HCT116 (cell line): ENCODE measurements around the gene MANSC1. TPM values are rescaled to one million over a fixed set of nuclear protein-coding genes. Genes with fewer than 3 reads are reported as not detected.

Source experiments
- ATAC-seq: fragments of 200-7000 bp; cut with Tn5 transposase; 2 replicates; pipeline ENCODE4 v1.9.1; 2020; ENCODE audit warnings: mild to moderate bottlenecking, moderate library complexity
- BruUV-seq: library from RNA; stranded (reverse); fragments of 400-500 nt; replicated peaks from 2 replicates; lab custom pipeline; 2021; lab: Mats Ljungman, UMichigan
- CTCF ChIA-PET: fragments of 300-600 bp; sonication (Branson Sonifier 250); formaldehyde crosslinking; loops from one replicate; lab custom pipeline; 2021; ENCODE audit warnings: antibody characterized with exemption; lab: Charles Lee
- POLR2A ChIA-PET: fragments of 300-600, 350-600 bp; sonication (Branson Sonifier 250); formaldehyde crosslinking; loops from one replicate; lab custom pipeline; 2021; ENCODE audit warnings: antibody characterized with exemption; lab: Charles Lee
- RAD21 ChIA-PET, 2 experiments: fragments of 300-600 bp; sonication (Branson Sonifier 250); formaldehyde crosslinking; loops; one replicate each; lab custom pipeline; 2023; ENCODE audit warnings: low total read pairs in 2 of 2; ENCODE audit not compliant: uncharacterized antibody in 2 of 2, unreplicated experiment in 2 of 2, low non-redundant PET in 1 of 2; lab: Charles Lee
- DNase-seq: peaks from one replicate; pipeline ENCODE4 v3.0.0-alpha.2; 2010; ENCODE audit warnings: low read depth, low spot score
- H2AFZ ChIP-seq: fragments of 200-600 bp; shearing (Covaris generic), sonication (generic); 2 replicates; pipeline ENCODE4 v1.6.1; 2017; ENCODE audit warnings: low read depth, mixed run types, mixed read lengths, antibody characterized with exemption, low read length; ENCODE audit not compliant: poor library complexity, severe bottlenecking
- H3K27ac ChIP-seq: 2 replicates; pipeline ENCODE4 v1.5.1; 2012; ENCODE audit warnings: low read depth, low read length
- H3K27me3 ChIP-seq: fragments of 200-600 bp; sonication (generic); 2 replicates; pipeline ENCODE4 v1.6.1; 2016; ENCODE audit warnings: mixed run types, low read length, mixed read lengths; ENCODE audit not compliant: insufficient read depth
- H3K36me3 ChIP-seq, 2 experiments: fragments of 200-500 bp in 1 of 2; fragments of 200-600 bp in 1 of 2; sonication (Bioruptor generic) in 1 of 2; sonication (generic) in 1 of 2; 2 replicates each; pipeline versions ENCODE4 v1.5.1 to v1.6.1; 2014 to 2016; ENCODE audit warnings: low read length in 2 of 2, inconsistent platforms in 1 of 2, mixed read lengths in 1 of 2, mixed run types in 1 of 2; ENCODE audit not compliant: insufficient read depth in 2 of 2, control insufficient read depth in 1 of 2
- H3K4me1 ChIP-seq, 2 experiments: fragments of 200-600 bp in 1 of 2; sonication (generic) in 1 of 2; 2 replicates each; pipeline versions ENCODE4 v1.5.1 to v1.6.1; 2012 to 2017; ENCODE audit warnings: low read length in 2 of 2, inconsistent platforms in 1 of 2, mild to moderate bottlenecking in 1 of 2, mixed read lengths in 1 of 2, mixed run types in 1 of 2, moderate library complexity in 1 of 2; ENCODE audit not compliant: insufficient read depth in 2 of 2, control insufficient read depth in 1 of 2
- H3K4me2 ChIP-seq: fragments of 200-600 bp; sonication (generic); 2 replicates; pipeline ENCODE4 v1.6.1; 2017; ENCODE audit warnings: mixed run types, low read length, mixed read lengths
- H3K4me3 ChIP-seq, 2 experiments: fragments of 200-600 bp in 1 of 2; sonication (generic) in 1 of 2; replicated peaks in 1 of 2; 2 replicates each; pipeline ENCODE4 v1.5.1; 2011 to 2016; ENCODE audit warnings: low read length in 2 of 2, control low read depth in 1 of 2, low read depth in 1 of 2, mild to moderate bottlenecking in 1 of 2, mixed read lengths in 1 of 2, mixed run types in 1 of 2
- H3K79me2 ChIP-seq: fragments of 200-600 bp; sonication (generic); 2 replicates; pipeline ENCODE4 v1.6.1; 2017; ENCODE audit warnings: mild to moderate bottlenecking, mixed run types, low read length, moderate library complexity, mixed read lengths; ENCODE audit not compliant: insufficient read depth
- H3K9ac ChIP-seq: fragments of 200-600 bp; sonication (generic); 2 replicates; pipeline ENCODE4 v1.6.1; 2016; ENCODE audit warnings: low read length, mixed read lengths
- H3K9me2 ChIP-seq: fragments of 200-600 bp; sonication (generic), shearing (Covaris generic); 2 replicates; pipeline ENCODE4 v1.6.1; 2017; ENCODE audit warnings: mixed run types, mild to moderate bottlenecking, moderate library complexity; ENCODE audit not compliant: insufficient read depth
- H3K9me3 ChIP-seq, 2 experiments: fragments of 200-500 bp in 1 of 2; fragments of 200-600 bp in 1 of 2; sonication (Bioruptor generic) in 1 of 2; sonication (generic) in 1 of 2; 2 replicates each; pipeline ENCODE4 v1.6.1; 2014 to 2017; ENCODE audit warnings: low read length in 2 of 2, mixed read lengths in 2 of 2, inconsistent platforms in 1 of 2, low read depth in 1 of 2, mild to moderate bottlenecking in 1 of 2, mixed run types in 1 of 2, moderate library complexity in 1 of 2; ENCODE audit not compliant: control insufficient read depth in 1 of 2, insufficient read depth in 1 of 2
- H4K20me1 ChIP-seq: fragments of 200-600 bp; sonication (generic), shearing (Covaris generic); 2 replicates; pipeline ENCODE4 v1.6.1; 2017; ENCODE audit warnings: mixed run types, mild to moderate bottlenecking, moderate library complexity; ENCODE audit not compliant: insufficient read depth
- ATF3 ChIP-seq: IDR thresholded peaks from 2 replicates; pipeline ENCODE4 v1.6.1; 2012
- CBX3 ChIP-seq: IDR thresholded peaks from 2 replicates; pipeline ENCODE4 v1.6.1; 2012; ENCODE audit warnings: low read depth
- CEBPB ChIP-seq: IDR thresholded peaks from 2 replicates; pipeline ENCODE4 v1.6.1; 2012; ENCODE audit warnings: low read depth
- CTCF ChIP-seq, 3 experiments: fragments of 200-600 bp in 1 of 3; sonication (generic) in 1 of 3; IDR thresholded peaks in 2 of 3; conservative IDR thresholded peaks in 1 of 3; 2 replicates each; pipeline ENCODE4 v1.5.1; 2012 to 2017; ENCODE audit warnings: low read depth in 2 of 3, low read length in 2 of 3, antibody characterized with exemption in 1 of 3, borderline replicate concordance in 1 of 3, control low read depth in 1 of 3, mild to moderate bottlenecking in 1 of 3, mixed read lengths in 1 of 3, mixed run types in 1 of 3, moderate library complexity in 1 of 3; ENCODE audit not compliant: insufficient read depth in 1 of 3
- EGR1 ChIP-seq: IDR thresholded peaks from 2 replicates; pipeline ENCODE4 v1.6.1; 2012; ENCODE audit warnings: low read depth
- ELF1 ChIP-seq: IDR thresholded peaks from 2 replicates; pipeline ENCODE4 v1.6.1; 2012; ENCODE audit warnings: low read depth, borderline replicate concordance
- EZH2 ChIP-seq: fragments of 200-600 bp; sonication (generic); IDR thresholded peaks from 2 replicates; pipeline ENCODE4 v1.6.1; 2017; ENCODE audit warnings: antibody characterized with exemption, mixed run types
- FOSL1 ChIP-seq: IDR thresholded peaks from 2 replicates; pipeline ENCODE4 v1.6.1; 2012; ENCODE audit warnings: low read depth
- JUND ChIP-seq: IDR thresholded peaks from 2 replicates; pipeline ENCODE4 v1.6.1; 2012
- MAX ChIP-seq: IDR thresholded peaks from 2 replicates; pipeline ENCODE4 v1.6.1; 2012
- POLR2AphosphoS5 ChIP-seq: IDR thresholded peaks from 2 replicates; pipeline ENCODE4 v1.6.1; 2011; ENCODE audit warnings: mild to moderate bottlenecking, low read depth, low read length, moderate library complexity
- RAD21 ChIP-seq: IDR thresholded peaks from 2 replicates; pipeline ENCODE4 v1.6.1; 2012; ENCODE audit warnings: low read depth, mild to moderate bottlenecking
- SIN3A ChIP-seq: IDR thresholded peaks from 2 replicates; pipeline ENCODE4 v1.6.1; 2012; ENCODE audit warnings: low read depth
- SP1 ChIP-seq: IDR thresholded peaks from 2 replicates; pipeline ENCODE4 v1.6.1; 2012; ENCODE audit warnings: low read depth
- SRF ChIP-seq: IDR thresholded peaks from 2 replicates; pipeline ENCODE4 v1.6.1; 2012; ENCODE audit warnings: low read depth
- TCF7L2 ChIP-seq: IDR thresholded peaks from 2 replicates; pipeline ENCODE4 v1.7.0; 2011; ENCODE audit warnings: borderline replicate concordance, inconsistent platforms; ENCODE audit not compliant: insufficient read depth, insufficient read length; ENCODE audit errors: extremely low read depth
- ZBTB33 ChIP-seq: IDR thresholded peaks from 2 replicates; pipeline ENCODE4 v1.6.1; 2011; ENCODE audit warnings: mild to moderate bottlenecking, low read length, moderate library complexity; ENCODE audit not compliant: insufficient replicate concordance; ENCODE audit errors: extremely low read depth
- ZFX ChIP-seq: fragments of 450-650 bp; IDR thresholded peaks from 2 replicates; pipeline ENCODE4 v1.6.1; 2017
- intact Hi-C: fragments of 100-400 bp; cut with micrococcal nuclease; formaldehyde crosslinking; loops from 2 replicates; pipeline ENCODE4 v1.10.0; 2022
- total RNA-seq: library from RNA; stranded (reverse); gene quantifications from one replicate; pipeline ENCODE4 v1.2.1, GENCODE V29; 2021; ENCODE audit not compliant: unreplicated experiment

Gene MANSC1
- total RNA-seq, 1 experiment from 2014 or later, result 0.20 TPM

GRCh38 chr12:12365446-12365802 lies 15.4 kb upstream of the MANSC1 start:
- Histone ChIP-seq H3K4me3 (no peak overlapping the region), H4K20me1 (no peaks in the 10 kb centered on the region), H3K9ac (no peak overlapping the region), H3K27me3 (no peaks in the 10 kb centered on the region), H3K4me1 (no peaks in the 10 kb centered on the region), H3K4me2 (no peak overlapping the region), H3K9me3 (no peaks in the 10 kb centered on the region), H3K79me2 (no peaks in the 10 kb centered on the region), H2AFZ (no peak overlapping the region), H3K36me3 (no peaks in the 10 kb centered on the region), H3K27ac (no peak overlapping the region), H3K9me2 (no peaks in the 10 kb centered on the region)
- DNase-seq (no peak), ATAC-seq (no peak)
- RAD21 ChIA-PET, result no interaction called here
- intact Hi-C loops, result no loop called here
- POLR2A ChIA-PET, result interaction anchor here (1.5 kb wide), 1 partner anchor 9 kb away, joined by 5 read pairs; the partner anchor contains the start of gene BORCS5
- TF ChIP-seq TCF7L2 (no peak), SP1 (no peak), EZH2 (no peak), EGR1 (no peak), SRF (no peak), CEBPB (no peak)
- BruUV-seq, result no TSS peak
- CTCF ChIA-PET, result no interaction called here

- no peaks in the 10 kb centered on the region for H3K4me1 ChIP-seq
- no peak for TF ChIP-seq SP1
- TF ChIP-seq FOSL1, result no peak
- TF ChIP-seq CEBPB, result no peak
- no peak for TF ChIP-seq ATF3
- TF ChIP-seq CTCF (IDR thresholded peaks at IDR 0.05 in 2 of 3, conservative IDR thresholded peaks at IDR 0.05 in 1 of 3; ENCODE audit: borderline replicate concordance in 1 of 3, insufficient read depth in 1 of 3, low read depth in 2 of 3, low read length in 2 of 3), result no peak
- no peak for TF ChIP-seq RAD21
- TF ChIP-seq SRF, result no peak
- TF ChIP-seq JUND, result no peak
- no peak for TF ChIP-seq ZFX
- no peak for TF ChIP-seq MAX
- no peak for TF ChIP-seq ELF1
- TF ChIP-seq ZBTB33, result no peak
- no peak for TF ChIP-seq POLR2AphosphoS5
- TF ChIP-seq EZH2, result no peak
- no peak for TF ChIP-seq CBX3
- no peak for TF ChIP-seq SIN3A
- ChIA-PET RAD21 (no interaction called here), CTCF (no interaction called here), POLR2A (interaction anchor here (1.5 kb wide), 1 partner anchor 8 kb away, joined by 5 read pairs; the partner anchor contains the start of gene BORCS5)
- no peak overlapping the region for H3K4me2 ChIP-seq
- no peak overlapping the region for H3K9ac ChIP-seq
- no peaks in the 10 kb centered on the region for H3K79me2 ChIP-seq
- H4K20me1 ChIP-seq, result no peaks in the 10 kb centered on the region
- no peak overlapping the region for H3K27ac ChIP-seq
- DNase-seq (no peak), ATAC-seq (no peak)
- no peaks in the 10 kb centered on the region for H3K36me3 ChIP-seq
- intact Hi-C loops, result no loop called here
- no peaks in the 10 kb centered on the region for H3K9me3 ChIP-seq
- no peaks in the 10 kb centered on the region for H3K9me2 ChIP-seq
- no peak overlapping the region for H3K4me3 ChIP-seq
- H3K27me3 ChIP-seq, result no peaks in the 10 kb centered on the region
- H2AFZ ChIP-seq, result no peak overlapping the region
- no TSS peak for BruUV-seq
Observed at GRCh38 chr12:12364787-12365445, 14.9 kb upstream of the MANSC1 start.
